ENCODE data around the gene ATP11C.

Gene ATP11C

GRCh38 chrX:139933904-139934303 lies 1.1 kb upstream of the ATP11C start:
- H3K4me1 ChIP-seq (ENCODE audit: insufficient read depth, poor library complexity, severe bottlenecking), result no peaks in the 10 kb centered on the region
- TF ChIP-seq CTCF (IDR thresholded peaks at IDR 0.05; ENCODE audit: poor library complexity, severe bottlenecking), result no peak
- peak overlapping the region; percentile 69 for H3K4me3 ChIP-seq (ENCODE audit: severe bottlenecking)
- ATAC-seq (ENCODE audit: low read depth) (no peak), DNase-seq (ENCODE audit: low spot score) (no peak)
- H3K27me3 ChIP-seq (ENCODE audit: insufficient read depth, poor library complexity, severe bottlenecking), result no peaks in the 10 kb centered on the region
- H3K27ac ChIP-seq (ENCODE audit: poor library complexity, severe bottlenecking), result peak overlapping the region; percentile 74
- H3K9me3 ChIP-seq (ENCODE audit: severe bottlenecking), result no peaks in the 10 kb centered on the region
- H3K36me3 ChIP-seq (ENCODE audit: low read depth), result no peaks in the 10 kb centered on the region

GRCh38 chrX:139932073-139932900 lies 566 bp downstream of the ATP11C start:
- Histone ChIP-seq H3K27me3 (ENCODE audit: insufficient read depth, poor library complexity, severe bottlenecking) (no peaks in the 10 kb centered on the region), H3K4me1 (ENCODE audit: insufficient read depth, poor library complexity, severe bottlenecking) (no peaks in the 10 kb centered on the region), H3K27ac (ENCODE audit: poor library complexity, severe bottlenecking) (peak overlapping the region; percentile 74), H3K9me3 (ENCODE audit: severe bottlenecking) (no peaks in the 10 kb centered on the region), H3K4me3 (ENCODE audit: severe bottlenecking) (peak overlapping the region; percentile 69), H3K36me3 (ENCODE audit: low read depth) (no peaks in the 10 kb centered on the region)
- DNase-seq (ENCODE audit: low spot score), result peak; percentile 34
- ATAC-seq (ENCODE audit: low read depth), result peak; percentile 50
- TF ChIP-seq CTCF (IDR thresholded peaks at IDR 0.05; ENCODE audit: poor library complexity, severe bottlenecking), result no peak

- peak overlapping the region; percentile 74 for H3K27ac ChIP-seq (ENCODE audit: poor library complexity, severe bottlenecking)
- peak overlapping the region; percentile 69 for H3K4me3 ChIP-seq (ENCODE audit: severe bottlenecking)
- no peak for ATAC-seq (ENCODE audit: low read depth)
- no peak for DNase-seq (ENCODE audit: low spot score)
- no peak for TF ChIP-seq CTCF (IDR thresholded peaks at IDR 0.05; ENCODE audit: poor library complexity, severe bottlenecking)
- no peaks in the 10 kb centered on the region for H3K9me3 ChIP-seq (ENCODE audit: severe bottlenecking)
- H3K27me3 ChIP-seq (ENCODE audit: insufficient read depth, poor library complexity, severe bottlenecking), result no peaks in the 10 kb centered on the region
- H3K36me3 ChIP-seq (ENCODE audit: low read depth), result no peaks in the 10 kb centered on the region
- no peaks in the 10 kb centered on the region for H3K4me1 ChIP-seq (ENCODE audit: insufficient read depth, poor library complexity, severe bottlenecking)
Measured at GRCh38 chrX:139931646-139932072, 1.2 kb downstream of the ATP11C start.

- peak overlapping the region; percentile 69 for H3K4me3 ChIP-seq (ENCODE audit: severe bottlenecking)
- no peaks in the 10 kb centered on the region for H3K4me1 ChIP-seq (ENCODE audit: insufficient read depth, poor library complexity, severe bottlenecking)
- no peaks in the 10 kb centered on the region for H3K9me3 ChIP-seq (ENCODE audit: severe bottlenecking)
- H3K27me3 ChIP-seq (ENCODE audit: insufficient read depth, poor library complexity, severe bottlenecking), result no peaks in the 10 kb centered on the region
- no peaks in the 10 kb centered on the region for H3K36me3 ChIP-seq (ENCODE audit: low read depth)
- H3K27ac ChIP-seq (ENCODE audit: poor library complexity, severe bottlenecking), result peak overlapping the region; percentile 74
- ATAC-seq (ENCODE audit: low read depth) (peak; percentile 31), DNase-seq (ENCODE audit: low spot score) (no peak)
- no peak for TF ChIP-seq CTCF (IDR thresholded peaks at IDR 0.05; ENCODE audit: poor library complexity, severe bottlenecking)
Measured at GRCh38 chrX:139930916-139931645, 1.8 kb downstream of the ATP11C start.
